Measurements from ENCODE around the gene RFNG.

Gene RFNG

GRCh38 chr17:82058855-82059249 lies 7.2 kb upstream of the RFNG start:
- peaks cover 93% of the 10 kb centered on the region for H3K36me3 ChIP-seq (ENCODE audit: control insufficient read depth, insufficient read depth, low read length, severe bottlenecking)
- no peaks in the 10 kb centered on the region for H3K27me3 ChIP-seq (replicated peaks; ENCODE audit: control insufficient read depth, insufficient read depth, low read length)
- peaks cover 5% of the 10 kb centered on the region for H3K4me1 ChIP-seq (ENCODE audit: control insufficient read depth, insufficient read depth, low read length)
- no peak overlapping the region for H3K4me3 ChIP-seq (ENCODE audit: low read length)
- H3K9ac ChIP-seq (ENCODE audit: low read length): no peak overlapping the region
- H3K9me3 ChIP-seq (ENCODE audit: control insufficient read depth, low read length): no peaks in the 10 kb centered on the region
- no peak for DNase-seq (ENCODE audit: low read depth)

GRCh38 chr17:82058230-82058854 lies 6.7 kb upstream of the RFNG start:
- H3K9me3 ChIP-seq (ENCODE audit: control insufficient read depth, low read length): no peaks in the 10 kb centered on the region
- H3K9ac ChIP-seq (ENCODE audit: low read length): no peak overlapping the region
- peaks cover 4% of the 10 kb centered on the region for H3K4me1 ChIP-seq (ENCODE audit: control insufficient read depth, insufficient read depth, low read length)
- H3K36me3 ChIP-seq (ENCODE audit: control insufficient read depth, insufficient read depth, low read length, severe bottlenecking): peaks cover 91% of the 10 kb centered on the region
- DNase-seq (ENCODE audit: low read depth): no peak
- no peaks in the 10 kb centered on the region for H3K27me3 ChIP-seq (replicated peaks; ENCODE audit: control insufficient read depth, insufficient read depth, low read length)
- H3K4me3 ChIP-seq (ENCODE audit: low read length): no peak overlapping the region

- H3K4me1 ChIP-seq (ENCODE audit: control insufficient read depth, insufficient read depth, low read length): peaks cover 9% of the 10 kb centered on the region
- DNase-seq (ENCODE audit: low read depth): no peak
- no peaks in the 10 kb centered on the region for H3K9me3 ChIP-seq (ENCODE audit: control insufficient read depth, low read length)
- H3K9ac ChIP-seq (ENCODE audit: low read length): no peak overlapping the region
- H3K27me3 ChIP-seq (replicated peaks; ENCODE audit: control insufficient read depth, insufficient read depth, low read length): no peaks in the 10 kb centered on the region
- H3K4me3 ChIP-seq (ENCODE audit: low read length): no peak overlapping the region
- peaks cover 78% of the 10 kb centered on the region for H3K36me3 ChIP-seq (ENCODE audit: control insufficient read depth, insufficient read depth, low read length, severe bottlenecking)
Measured at GRCh38 chr17:82056729-82057621, 5.4 kb upstream of the RFNG start.

GRCh38 chr17:82055965-82056728 lies 4.5 kb upstream of the RFNG start:
- no peak overlapping the region for H3K4me3 ChIP-seq (ENCODE audit: low read length)
- no peaks in the 10 kb centered on the region for H3K9me3 ChIP-seq (ENCODE audit: control insufficient read depth, low read length)
- no peak overlapping the region for H3K9ac ChIP-seq (ENCODE audit: low read length)
- no peak for DNase-seq (ENCODE audit: low read depth)
- H3K4me1 ChIP-seq (ENCODE audit: control insufficient read depth, insufficient read depth, low read length): peaks cover 9% of the 10 kb centered on the region
- H3K36me3 ChIP-seq (ENCODE audit: control insufficient read depth, insufficient read depth, low read length, severe bottlenecking): peaks cover 72% of the 10 kb centered on the region
- no peaks in the 10 kb centered on the region for H3K27me3 ChIP-seq (replicated peaks; ENCODE audit: control insufficient read depth, insufficient read depth, low read length)

- Histone ChIP-seq H3K4me3 (ENCODE audit: low read length) (no peak overlapping the region), H3K36me3 (ENCODE audit: control insufficient read depth, insufficient read depth, low read length, severe bottlenecking) (peaks cover 63% of the 10 kb centered on the region), H3K27me3 (replicated peaks; ENCODE audit: control insufficient read depth, insufficient read depth, low read length) (no peaks in the 10 kb centered on the region), H3K9ac (ENCODE audit: low read length) (no peak overlapping the region), H3K4me1 (ENCODE audit: control insufficient read depth, insufficient read depth, low read length) (peaks cover 15% of the 10 kb centered on the region), H3K9me3 (ENCODE audit: control insufficient read depth, low read length) (no peaks in the 10 kb centered on the region)
- no peak for DNase-seq (ENCODE audit: low read depth)
Measured at GRCh38 chr17:82055023-82055964, 3.7 kb upstream of the RFNG start.

GRCh38 chr17:82054351-82055022 lies 2.9 kb upstream of the RFNG start:
- Histone ChIP-seq H3K4me1 (ENCODE audit: control insufficient read depth, insufficient read depth, low read length) (peaks cover 18% of the 10 kb centered on the region), H3K36me3 (ENCODE audit: control insufficient read depth, insufficient read depth, low read length, severe bottlenecking) (peaks cover 55% of the 10 kb centered on the region), H3K4me3 (ENCODE audit: low read length) (no peak overlapping the region), H3K27me3 (replicated peaks; ENCODE audit: control insufficient read depth, insufficient read depth, low read length) (no peaks in the 10 kb centered on the region), H3K9ac (ENCODE audit: low read length) (peak overlapping the region; percentile 25), H3K9me3 (ENCODE audit: control insufficient read depth, low read length) (no peaks in the 10 kb centered on the region)
- no peak for DNase-seq (ENCODE audit: low read depth)

GRCh38 chr17:82053556-82054263 lies 2.1 kb upstream of the RFNG start:
- Histone ChIP-seq H3K4me1 (ENCODE audit: control insufficient read depth, insufficient read depth, low read length) (peaks cover 18% of the 10 kb centered on the region), H3K4me3 (ENCODE audit: low read length) (peak overlapping the region; percentile 91), H3K27me3 (replicated peaks; ENCODE audit: control insufficient read depth, insufficient read depth, low read length) (no peaks in the 10 kb centered on the region), H3K9ac (ENCODE audit: low read length) (peak overlapping the region; percentile 94), H3K36me3 (ENCODE audit: control insufficient read depth, insufficient read depth, low read length, severe bottlenecking) (peaks cover 52% of the 10 kb centered on the region), H3K9me3 (ENCODE audit: control insufficient read depth, low read length) (no peaks in the 10 kb centered on the region)
- DNase-seq (ENCODE audit: low read depth): no peak

GRCh38 chr17:82053130-82053529 lies 1.5 kb upstream of the RFNG start:
- Histone ChIP-seq H3K9me3 (ENCODE audit: control insufficient read depth, low read length) (no peaks in the 10 kb centered on the region), H3K36me3 (ENCODE audit: control insufficient read depth, insufficient read depth, low read length, severe bottlenecking) (peaks cover 47% of the 10 kb centered on the region), H3K27me3 (replicated peaks; ENCODE audit: control insufficient read depth, insufficient read depth, low read length) (no peaks in the 10 kb centered on the region), H3K4me3 (ENCODE audit: low read length) (peak overlapping the region; percentile 91), H3K4me1 (ENCODE audit: control insufficient read depth, insufficient read depth, low read length) (peaks cover 18% of the 10 kb centered on the region), H3K9ac (ENCODE audit: low read length) (peak overlapping the region; percentile 94)
- DNase-seq (ENCODE audit: low read depth): no peak

- H3K27me3 ChIP-seq (replicated peaks; ENCODE audit: control insufficient read depth, insufficient read depth, low read length): no peaks in the 10 kb centered on the region
- peak overlapping the region; percentile 91 for H3K4me3 ChIP-seq (ENCODE audit: low read length)
- H3K4me1 ChIP-seq (ENCODE audit: control insufficient read depth, insufficient read depth, low read length): peaks cover 18% of the 10 kb centered on the region
- H3K36me3 ChIP-seq (ENCODE audit: control insufficient read depth, insufficient read depth, low read length, severe bottlenecking): peaks cover 46% of the 10 kb centered on the region
- peak; percentile 21 for DNase-seq (ENCODE audit: low read depth)
- no peaks in the 10 kb centered on the region for H3K9me3 ChIP-seq (ENCODE audit: control insufficient read depth, low read length)
- H3K9ac ChIP-seq (ENCODE audit: low read length): peak overlapping the region; percentile 94
Measured at GRCh38 chr17:82052638-82053059, 1.0 kb upstream of the RFNG start.
